Dendritic cell treated with granulocyte-macrophage colony-stimulating factor and Interleukin-4, amounts not matched to agents 40 ng/mL and 50 ng/mL, for 4 days (primary cell): ENCODE data around the gene MACROD2.

Source experiments
- H3K27ac Mint-ChIP-seq: one replicate; pipeline ENCODE4 v1.8.0; 2022; ENCODE audit warnings: mild to moderate bottlenecking, mixed read lengths
- H3K27me3 Mint-ChIP-seq: one replicate; pipeline ENCODE4 v1.8.0; 2022; ENCODE audit warnings: mild to moderate bottlenecking, mixed read lengths
- H3K36me3 Mint-ChIP-seq: one replicate; pipeline ENCODE4 v1.8.0; 2022; ENCODE audit warnings: low read depth, mixed read lengths
- H3K4me1 Mint-ChIP-seq: one replicate; pipeline ENCODE4 v1.8.0; 2022; ENCODE audit warnings: low read depth, mixed read lengths
- H3K4me3 Mint-ChIP-seq: one replicate; pipeline ENCODE4 v1.8.0; 2022; ENCODE audit warnings: mild to moderate bottlenecking, moderate library complexity, mixed read lengths
- H3K9me3 Mint-ChIP-seq: one replicate; pipeline ENCODE4 v1.8.0; 2022; ENCODE audit warnings: mixed read lengths
- intact Hi-C: fragments of 100-400 bp; cut with micrococcal nuclease; formaldehyde crosslinking; loops from one replicate; pipeline ENCODE4 v1.15.0; 2022

MACROD2 gene

DNA sequence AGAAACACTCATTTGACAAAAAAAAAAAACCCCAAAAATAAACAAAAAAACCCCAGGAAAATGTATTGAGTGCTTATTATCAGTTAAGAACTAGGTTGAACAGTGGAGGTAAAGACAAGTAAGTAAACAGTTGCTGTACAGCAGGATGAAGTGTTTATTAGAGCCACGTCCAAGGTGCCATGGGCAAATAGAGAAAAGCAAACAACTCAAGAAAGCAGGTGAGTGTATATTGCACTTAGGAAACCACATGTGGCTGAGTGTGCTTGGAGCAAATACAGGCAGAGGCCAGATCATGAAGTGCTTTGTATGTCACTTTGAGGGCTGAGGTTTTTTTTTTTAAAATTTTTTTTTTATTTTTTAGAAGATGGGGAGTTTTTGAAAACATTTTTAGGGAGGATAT lies 98.3 kb downstream of the MACROD2 start:
- intact Hi-C loops = no loop called here
- H3K9me3 Mint-ChIP-seq = no peaks in the 10 kb centered on the region
- H3K27ac Mint-ChIP-seq = no peak overlapping the region
- no peaks in the 10 kb centered on the region for H3K36me3 Mint-ChIP-seq
- no peaks in the 10 kb centered on the region for H3K27me3 Mint-ChIP-seq
- H3K4me1 Mint-ChIP-seq = no peaks in the 10 kb centered on the region
- no peak overlapping the region for H3K4me3 Mint-ChIP-seq

DNA sequence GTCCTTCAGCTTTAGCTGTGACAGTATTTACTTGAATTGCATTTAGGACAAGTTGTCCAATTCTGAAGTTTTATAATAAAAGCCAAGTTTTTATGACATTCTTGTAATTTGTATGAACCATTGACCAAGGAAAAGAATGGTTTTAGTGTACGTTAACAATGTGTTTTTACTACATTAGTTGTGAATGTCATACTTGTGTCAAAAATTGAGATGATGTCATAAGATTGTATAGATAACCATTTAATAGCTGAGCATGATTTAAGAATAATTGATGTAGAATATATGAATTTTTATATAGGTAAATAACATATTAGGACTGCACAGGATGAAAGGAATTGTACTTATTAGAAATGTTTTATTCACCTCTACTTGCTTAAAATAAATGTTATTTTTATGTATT lies 102.9 kb downstream of the MACROD2 start:
- intact Hi-C loops = no loop called here
- Mint-ChIP-seq H3K4me1 (no peaks in the 10 kb centered on the region), H3K27ac (no peak overlapping the region), H3K36me3 (no peaks in the 10 kb centered on the region), H3K9me3 (no peaks in the 10 kb centered on the region), H3K27me3 (no peaks in the 10 kb centered on the region), H3K4me3 (no peak overlapping the region)

DNA sequence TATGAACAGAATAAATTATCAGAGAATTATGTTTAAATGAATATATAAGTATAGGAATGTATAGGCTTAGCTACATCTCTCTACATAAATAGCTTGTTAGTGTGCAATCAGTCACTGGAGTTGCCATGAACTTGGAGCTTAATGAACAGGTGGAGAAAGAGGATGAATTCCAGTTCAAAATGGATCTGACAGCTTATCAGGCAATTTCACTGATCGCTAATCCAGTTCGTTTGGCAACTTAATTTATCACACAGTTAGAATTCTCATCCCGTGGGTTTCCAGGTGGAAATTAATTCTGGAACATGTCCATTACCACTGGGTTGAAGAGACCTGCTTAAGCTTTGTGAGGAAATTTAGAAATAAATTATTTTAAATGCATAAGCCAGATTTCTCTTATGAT lies 118.1 kb downstream of the MACROD2 start:
- intact Hi-C loops = no loop called here
- Mint-ChIP-seq H3K4me1 (no peaks in the 10 kb centered on the region), H3K36me3 (no peaks in the 10 kb centered on the region), H3K27me3 (no peaks in the 10 kb centered on the region), H3K9me3 (peaks cover 13% of the 10 kb centered on the region), H3K4me3 (no peak overlapping the region), H3K27ac (no peak overlapping the region)

DNA sequence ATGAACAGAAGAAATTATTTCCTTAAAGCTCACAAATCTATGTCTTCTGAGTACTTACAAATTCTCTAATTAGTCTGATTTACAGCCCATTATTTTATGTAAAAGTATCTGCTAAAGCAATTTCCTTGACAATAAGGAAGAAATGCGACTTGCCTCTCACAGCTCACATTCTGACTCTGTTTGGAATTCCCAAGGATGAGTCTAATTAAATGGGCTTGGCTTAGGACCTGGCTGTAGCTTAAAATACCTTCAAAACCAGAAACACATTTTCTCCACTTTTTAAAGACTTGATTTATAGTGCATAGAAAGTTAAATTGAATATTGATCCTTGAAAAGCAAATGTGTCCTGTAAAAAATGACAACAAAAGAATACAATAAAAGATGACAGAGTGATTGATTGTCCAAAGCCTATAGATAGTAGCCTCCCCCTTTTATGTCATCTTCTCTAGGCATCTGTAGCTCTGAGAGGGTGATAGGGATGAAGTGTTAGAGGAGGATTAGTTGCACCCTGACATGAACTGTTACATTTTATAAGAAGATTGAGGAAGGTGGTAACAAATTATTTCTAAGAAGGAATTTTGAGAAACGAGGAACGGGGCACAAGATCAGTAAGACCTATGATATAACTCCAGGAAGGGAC lies 118.9 kb downstream of the MACROD2 start:
- Mint-ChIP-seq H3K36me3 (no peaks in the 10 kb centered on the region), H3K4me1 (no peaks in the 10 kb centered on the region), H3K27ac (no peak overlapping the region), H3K27me3 (no peaks in the 10 kb centered on the region), H3K4me3 (no peak overlapping the region), H3K9me3 (peaks cover 6% of the 10 kb centered on the region)
- intact Hi-C loops = no loop called here

DNA sequence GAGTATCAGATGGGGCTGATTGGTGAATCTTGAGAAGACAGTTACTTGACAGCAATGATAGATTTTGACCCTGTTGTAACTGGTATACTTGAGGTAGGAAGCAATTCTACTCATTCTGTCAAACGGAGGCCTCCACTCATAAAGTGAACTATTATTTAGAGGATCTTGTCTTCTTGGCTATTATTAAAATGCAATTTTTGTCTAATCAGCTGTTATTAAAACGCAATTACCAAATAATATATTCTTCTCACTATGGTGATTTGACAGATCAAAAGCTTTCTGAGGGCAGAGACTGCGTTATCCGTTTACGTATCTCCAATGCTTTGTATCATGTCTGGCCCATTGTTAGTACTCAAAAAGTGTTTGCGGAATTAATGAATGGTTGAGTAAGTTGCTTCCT lies 120.7 kb downstream of the MACROD2 start:
- H3K27me3 Mint-ChIP-seq = no peaks in the 10 kb centered on the region
- no peaks in the 10 kb centered on the region for H3K36me3 Mint-ChIP-seq
- H3K27ac Mint-ChIP-seq = no peak overlapping the region
- no peaks in the 10 kb centered on the region for H3K4me1 Mint-ChIP-seq
- no peaks in the 10 kb centered on the region for H3K9me3 Mint-ChIP-seq
- H3K4me3 Mint-ChIP-seq = no peak overlapping the region
- intact Hi-C loops = no loop called here

DNA sequence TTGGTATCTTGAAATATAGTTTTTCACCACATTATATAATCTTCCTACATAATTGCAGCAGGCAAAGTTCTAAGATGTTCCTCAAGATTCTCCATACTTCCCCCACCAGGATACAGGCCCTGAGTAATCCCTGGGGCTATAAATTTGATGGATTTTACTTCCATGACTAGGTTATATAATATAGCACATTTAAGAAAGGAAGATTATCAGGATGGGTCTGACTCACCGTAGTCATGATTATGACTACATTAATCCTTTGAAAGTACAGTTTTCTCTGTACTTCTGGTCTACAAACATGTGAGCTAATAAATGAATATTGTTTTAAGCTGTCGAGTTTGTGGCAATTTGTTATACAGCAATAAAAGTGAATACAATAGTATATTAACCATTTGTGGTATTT lies 122.5 kb downstream of the MACROD2 start:
- Mint-ChIP-seq H3K36me3 (no peaks in the 10 kb centered on the region), H3K4me1 (no peaks in the 10 kb centered on the region), H3K4me3 (no peak overlapping the region), H3K27me3 (no peaks in the 10 kb centered on the region), H3K9me3 (no peaks in the 10 kb centered on the region), H3K27ac (no peak overlapping the region)
- intact Hi-C loops = no loop called here

DNA sequence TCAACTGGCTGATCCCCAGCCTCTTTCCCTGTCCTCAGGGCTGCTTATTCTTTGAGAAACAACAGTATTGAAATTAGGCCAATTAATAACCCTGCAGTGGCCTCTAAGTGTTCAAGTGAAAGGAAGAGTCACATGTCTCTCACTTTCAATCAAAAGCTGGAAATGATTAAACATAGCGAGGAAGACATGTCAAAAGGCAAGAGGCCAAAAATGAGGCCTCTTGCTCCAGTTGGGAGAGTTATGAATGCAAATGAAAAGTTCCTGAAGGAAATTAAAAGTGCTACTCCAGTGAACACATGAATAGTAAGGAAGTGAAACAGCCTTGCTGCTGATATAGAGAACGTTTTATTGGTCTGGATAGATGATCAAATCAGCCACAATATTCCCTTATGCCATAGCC lies 131.5 kb downstream of the MACROD2 start:
- Mint-ChIP-seq H3K27ac (no peak overlapping the region), H3K9me3 (peaks cover 24% of the 10 kb centered on the region), H3K27me3 (no peaks in the 10 kb centered on the region), H3K4me3 (no peak overlapping the region), H3K36me3 (no peaks in the 10 kb centered on the region), H3K4me1 (no peaks in the 10 kb centered on the region)
- intact Hi-C loops = no loop called here

DNA sequence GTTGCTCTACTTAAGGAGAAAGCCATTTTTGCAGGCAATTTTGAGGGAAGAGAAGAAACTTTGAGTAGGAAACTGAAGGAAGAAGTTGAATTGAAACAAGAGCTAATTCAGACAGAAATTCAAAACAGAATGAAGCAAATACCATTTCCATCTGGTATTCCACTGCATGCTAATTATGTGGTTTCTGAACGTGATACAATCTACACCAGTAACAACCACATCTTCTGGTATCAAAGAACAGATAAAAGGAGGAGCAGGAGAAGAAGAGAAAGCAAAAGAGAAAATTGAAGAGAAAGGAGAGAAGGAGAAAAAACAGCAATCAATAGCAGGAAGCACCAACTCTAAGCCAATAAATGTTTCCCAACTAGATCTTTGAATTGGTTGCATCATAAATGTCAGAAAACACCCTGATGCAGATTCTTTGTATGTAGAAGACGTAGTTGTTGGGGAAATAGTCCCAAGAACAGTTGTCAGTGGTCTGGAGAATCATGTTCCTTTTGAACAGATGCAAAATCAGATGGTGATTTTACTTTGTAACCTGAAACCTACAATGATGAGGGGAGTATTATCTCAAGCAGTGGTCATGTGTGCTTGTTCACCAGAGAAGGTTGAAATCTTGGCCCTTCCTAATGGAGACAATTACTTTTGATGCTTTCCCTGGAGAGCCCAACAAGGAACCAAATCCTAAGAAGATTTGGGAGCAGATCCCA lies 132.4 kb downstream of the MACROD2 start:
- peaks cover 24% of the 10 kb centered on the region for H3K9me3 Mint-ChIP-seq
- no peak overlapping the region for H3K27ac Mint-ChIP-seq
- H3K36me3 Mint-ChIP-seq = no peaks in the 10 kb centered on the region
- H3K4me1 Mint-ChIP-seq = no peaks in the 10 kb centered on the region
- intact Hi-C loops = no loop called here
- no peak overlapping the region for H3K4me3 Mint-ChIP-seq
- no peaks in the 10 kb centered on the region for H3K27me3 Mint-ChIP-seq

DNA sequence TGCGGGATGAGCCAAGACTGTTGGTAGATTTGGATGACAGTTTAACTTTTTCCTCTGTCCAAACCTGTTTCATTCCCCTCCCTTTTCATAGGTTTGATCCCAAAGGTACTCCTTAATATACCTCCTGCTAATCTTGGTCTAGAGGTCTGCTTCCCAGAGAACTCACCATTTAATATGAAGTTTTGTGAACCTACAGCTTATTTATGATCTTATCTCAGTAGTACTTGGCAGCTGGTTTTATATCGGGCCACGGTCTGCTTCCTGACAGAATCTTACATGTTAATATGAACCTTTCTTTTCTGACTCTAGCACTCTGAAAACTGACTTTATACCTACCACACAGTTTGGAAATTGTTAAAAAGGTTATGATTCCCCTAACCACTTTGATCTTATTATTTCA lies 138.7 kb downstream of the MACROD2 start:
- no peaks in the 10 kb centered on the region for H3K4me1 Mint-ChIP-seq
- no peaks in the 10 kb centered on the region for H3K36me3 Mint-ChIP-seq
- no peak overlapping the region for H3K4me3 Mint-ChIP-seq
- H3K9me3 Mint-ChIP-seq = no peaks in the 10 kb centered on the region
- H3K27ac Mint-ChIP-seq = no peak overlapping the region
- no peaks in the 10 kb centered on the region for H3K27me3 Mint-ChIP-seq
- intact Hi-C loops = no loop called here

DNA sequence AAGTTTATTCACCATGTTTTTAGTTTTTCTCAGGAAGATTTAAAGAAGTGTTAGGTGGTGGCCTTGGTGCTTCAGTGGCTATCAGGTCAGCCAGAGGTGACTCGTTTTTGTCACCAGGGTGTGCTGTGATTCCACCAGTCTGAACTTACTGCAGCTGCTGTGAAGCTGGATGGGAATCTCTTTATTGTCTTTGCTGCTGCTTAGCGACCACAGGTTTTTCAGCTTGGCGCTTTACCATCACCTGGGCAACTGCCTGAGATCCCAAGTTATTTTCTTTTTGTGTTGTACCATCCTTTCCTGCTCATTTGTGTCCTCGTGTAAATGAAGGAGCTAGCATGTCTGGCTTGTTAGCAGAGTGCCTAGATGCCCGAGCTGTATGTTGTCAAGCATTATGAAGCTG lies 146.9 kb downstream of the MACROD2 start:
- Mint-ChIP-seq H3K27me3 (no peaks in the 10 kb centered on the region), H3K4me3 (no peak overlapping the region), H3K27ac (no peak overlapping the region), H3K4me1 (no peaks in the 10 kb centered on the region), H3K36me3 (no peaks in the 10 kb centered on the region), H3K9me3 (no peaks in the 10 kb centered on the region)
- intact Hi-C loops = no loop called here

DNA sequence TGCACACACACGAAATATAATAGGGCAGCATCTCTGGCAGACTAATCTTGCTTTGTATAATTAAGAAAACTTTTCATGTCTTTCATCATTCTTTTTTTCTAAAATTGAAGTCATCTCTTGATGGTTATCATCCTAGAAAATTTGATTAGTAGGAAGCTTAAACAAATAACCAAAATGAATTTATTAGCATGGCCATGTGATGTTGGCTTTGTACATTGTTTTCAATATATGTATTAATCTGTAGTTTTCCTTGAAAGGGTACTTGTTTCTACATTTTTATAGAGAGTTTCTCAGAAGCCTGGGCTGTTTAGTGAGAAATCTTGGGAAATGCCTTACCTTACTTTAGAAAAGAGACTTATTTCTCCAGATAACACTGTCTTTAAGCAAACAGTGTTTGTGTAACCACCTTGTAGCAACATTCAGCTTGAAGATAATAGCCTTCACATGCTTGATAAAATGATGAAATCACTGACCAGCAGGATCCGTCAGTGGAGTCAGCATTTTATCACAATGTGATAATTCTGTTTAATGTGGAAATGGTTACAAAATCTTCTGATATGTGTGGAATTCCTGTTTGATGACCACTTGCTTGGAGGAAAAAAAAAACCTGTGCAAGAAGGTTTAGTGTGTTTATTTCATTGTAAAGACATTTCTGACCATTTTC lies 147.8 kb downstream of the MACROD2 start:
- no peaks in the 10 kb centered on the region for H3K9me3 Mint-ChIP-seq
- H3K27me3 Mint-ChIP-seq = no peaks in the 10 kb centered on the region
- no peak overlapping the region for H3K27ac Mint-ChIP-seq
- no peak overlapping the region for H3K4me3 Mint-ChIP-seq
- intact Hi-C loops = no loop called here
- H3K36me3 Mint-ChIP-seq = no peaks in the 10 kb centered on the region
- no peaks in the 10 kb centered on the region for H3K4me1 Mint-ChIP-seq

DNA sequence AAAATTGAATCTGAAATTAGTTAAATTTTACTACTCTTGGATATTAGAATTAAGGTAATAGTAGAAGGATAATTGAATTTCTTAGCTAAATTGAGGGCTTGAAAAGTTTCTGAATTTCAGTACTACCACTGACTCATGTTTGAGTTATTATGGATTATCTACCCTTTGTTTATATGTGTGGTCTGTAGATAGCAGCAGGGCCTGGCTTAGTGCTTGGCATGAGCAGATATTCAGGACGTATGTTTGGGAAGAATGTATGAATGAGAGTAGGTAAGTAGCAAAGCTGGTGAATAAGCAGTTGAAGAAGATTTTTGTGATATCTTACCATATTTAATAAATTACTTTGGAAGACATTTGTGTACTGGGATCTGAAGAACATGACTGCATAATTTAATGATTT lies 152.7 kb downstream of the MACROD2 start:
- H3K27ac Mint-ChIP-seq = no peak overlapping the region
- no peaks in the 10 kb centered on the region for H3K9me3 Mint-ChIP-seq
- intact Hi-C loops = no loop called here
- no peak overlapping the region for H3K4me3 Mint-ChIP-seq
- no peaks in the 10 kb centered on the region for H3K4me1 Mint-ChIP-seq
- H3K27me3 Mint-ChIP-seq = no peaks in the 10 kb centered on the region
- H3K36me3 Mint-ChIP-seq = no peaks in the 10 kb centered on the region

DNA sequence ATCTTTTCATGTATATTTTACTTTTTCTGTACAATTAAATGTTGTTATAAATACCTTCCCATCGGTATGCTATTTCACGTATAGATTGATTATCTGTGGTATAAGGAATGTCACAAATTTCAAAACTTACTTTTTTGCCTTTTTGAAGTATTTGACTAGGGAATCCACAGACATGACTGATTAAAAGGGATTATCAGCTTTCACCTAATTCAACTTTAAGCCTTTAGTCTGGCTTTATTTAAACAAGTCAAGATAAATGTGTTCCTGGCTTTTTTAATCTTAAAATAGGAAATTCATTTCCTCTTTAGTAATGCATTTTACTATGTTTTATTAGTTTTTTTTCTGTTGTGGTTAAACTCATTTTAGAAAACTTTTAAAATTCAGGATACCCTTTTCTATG lies 160.0 kb downstream of the MACROD2 start:
- Mint-ChIP-seq H3K27ac (no peak overlapping the region), H3K4me1 (no peaks in the 10 kb centered on the region), H3K27me3 (no peaks in the 10 kb centered on the region), H3K9me3 (peaks cover 20% of the 10 kb centered on the region), H3K4me3 (no peak overlapping the region), H3K36me3 (no peaks in the 10 kb centered on the region)
- intact Hi-C loops = no loop called here

DNA sequence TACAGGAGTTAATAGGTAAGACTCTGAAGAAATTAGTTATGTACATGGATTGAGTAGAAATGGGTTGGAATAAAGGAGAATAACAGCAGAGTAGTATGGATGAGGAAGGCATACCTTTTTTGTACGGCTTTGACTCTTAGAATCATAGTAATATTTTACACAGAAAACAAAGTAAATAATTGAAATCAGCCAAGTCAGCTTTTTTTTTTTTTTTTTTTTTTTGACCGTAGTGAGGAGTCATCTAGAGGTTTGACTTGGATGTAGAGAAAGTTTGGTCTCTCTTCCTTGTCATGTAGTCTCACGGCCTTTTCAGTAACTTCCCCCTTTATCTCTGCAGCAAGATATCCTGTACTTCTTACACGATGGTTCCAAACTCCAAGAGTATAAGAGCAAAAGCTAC lies 183.2 kb downstream of the MACROD2 start:
- peaks cover 21% of the 10 kb centered on the region for H3K9me3 Mint-ChIP-seq
- intact Hi-C loops = no loop called here
- no peaks in the 10 kb centered on the region for H3K36me3 Mint-ChIP-seq
- H3K27ac Mint-ChIP-seq = no peak overlapping the region
- H3K27me3 Mint-ChIP-seq = no peaks in the 10 kb centered on the region
- no peaks in the 10 kb centered on the region for H3K4me1 Mint-ChIP-seq
- H3K4me3 Mint-ChIP-seq = no peak overlapping the region
